GM04503 (cell line): Measurements from ENCODE around the gene LUC7L.
A peak's percentile ranks its signal among the peaks of the same experiment; 100 is the strongest.
"Not testable (repeated sequence)": the region's sequence is repeated elsewhere in the genome, so short reads cannot be mapped to it uniquely, and the experiment has no call there.

ENCODE experiments used
- DNase-seq: peaks from one replicate; pipeline ENCODE4 v3.0.0-alpha.2; 2012; ENCODE audit warnings: low read depth

The LUC7L gene

GRCh38 chr16:230351-230750 is 1.1 kb upstream of the LUC7L start:
- DNase-seq: not testable (repeated sequence)

GRCh38 chr16:229731-230281 is 557 bp upstream of the LUC7L start:
- DNase-seq: no peak

GRCh38 chr16:228151-228851 is 948 bp downstream of the LUC7L start:
- no peak for DNase-seq

- no peak for DNase-seq
Observed at GRCh38 chr16:220021-220420, 9.2 kb downstream of the LUC7L start.

- DNase-seq: no peak
Observed at GRCh38 chr16:212999-213398, 16.2 kb downstream of the LUC7L start.

- DNase-seq: not testable (repeated sequence)
Observed at GRCh38 chr16:211631-212180, 17.5 kb downstream of the LUC7L start.

- DNase-seq: not testable (repeated sequence)
Observed at GRCh38 chr16:209359-209758, 19.9 kb downstream of the LUC7L start.

GRCh38 chr16:204046-204445 is 25.2 kb downstream of the LUC7L start:
- DNase-seq: not testable (repeated sequence)

- no peak for DNase-seq
Observed at GRCh38 chr16:203246-203645, 26.0 kb downstream of the LUC7L start.

GRCh38 chr16:200388-200787 is 28.9 kb downstream of the LUC7L start:
- peak; percentile 55 for DNase-seq

- DNase-seq: no peak
Observed at GRCh38 chr16:194516-194915, 34.7 kb downstream of the LUC7L start.

GRCh38 chr16:193441-193840 is 35.8 kb downstream of the LUC7L start:
- no peak for DNase-seq

GRCh38 chr16:192686-193085 is 36.6 kb downstream of the LUC7L start:
- DNase-seq: no peak

GRCh38 chr16:191831-192230 is 37.4 kb downstream of the LUC7L start:
- no peak for DNase-seq

- no peak for DNase-seq
Observed at GRCh38 chr16:189604-190186, 39.6 kb downstream of the LUC7L start.

- DNase-seq: no peak
Observed at GRCh38 chr16:188674-189073, 40.6 kb downstream of the LUC7L start.

- DNase-seq: no peak
Observed at GRCh38 chr16:187330-187729, 41.9 kb downstream of the LUC7L start.

- no peak for DNase-seq
Observed at GRCh38 chr16:185691-186090, 43.6 kb downstream of the LUC7L start.

GRCh38 chr16:185213-185612 is 44.0 kb downstream of the LUC7L start:
- DNase-seq: no peak

GRCh38 chr16:183005-183404 is 46.2 kb downstream of the LUC7L start:
- DNase-seq: no peak

- DNase-seq: no peak
Observed at GRCh38 chr16:181565-182021, 47.7 kb downstream of the LUC7L start.

GRCh38 chr16:180681-181564 is 48.3 kb downstream of the LUC7L start:
- DNase-seq: no peak
